Peyer's patch (tissue), 4 donors: ENCODE data around the gene NMT1.

Source experiments
- CTCF ChIP-seq, 6 experiments: fragments of 450-650 bp in 4 of 6; fragments of 200-600 bp in 2 of 6; sonication (generic) in 1 of 6; IDR thresholded peaks; one replicate each; pipeline ENCODE4 v1.5.1; 2017 to 2019; ENCODE audit warnings: antibody characterized with exemption in 6 of 6, mild to moderate bottlenecking in 3 of 6, moderate library complexity in 1 of 6
- POLR2A ChIP-seq, 2 donors: fragments of 450-650 bp; IDR thresholded peaks; one replicate each; pipeline ENCODE4 v1.5.1; 2017; ENCODE audit warnings: antibody characterized with exemption in 2 of 2, mild to moderate bottlenecking in 2 of 2, moderate library complexity in 2 of 2

- peak in 3 of 6 experiments; percentile 16 to 42 (median 34) for TF ChIP-seq CTCF (IDR thresholded peaks at IDR 0.05)
- peak; percentile 70 to 78 for TF ChIP-seq POLR2A (IDR thresholded peaks at IDR 0.05)
Measured at GRCh38 chr17:45051060-45051719, 9.9 kb upstream of the NMT1 start, which contains the start of gene DCAKD.
